GM19452 (cell line): Measurements from ENCODE around the gene ACSS1.

Experiments
- ATAC-seq: cut with Tn5 transposase; IDR thresholded peaks from one replicate; pipeline ENCODE4 v1.9.1; 2021; ENCODE audit not compliant: unreplicated experiment

ACSS1 gene

GRCh38 chr20:24979036-24979960 lies 78.6 kb downstream of the ACSS1 start:
- no peak for ATAC-seq

- no peak for ATAC-seq
These were observed 79.4 kb downstream of the ACSS1 start for GRCh38 chr20:24978513-24978912.

DNA sequence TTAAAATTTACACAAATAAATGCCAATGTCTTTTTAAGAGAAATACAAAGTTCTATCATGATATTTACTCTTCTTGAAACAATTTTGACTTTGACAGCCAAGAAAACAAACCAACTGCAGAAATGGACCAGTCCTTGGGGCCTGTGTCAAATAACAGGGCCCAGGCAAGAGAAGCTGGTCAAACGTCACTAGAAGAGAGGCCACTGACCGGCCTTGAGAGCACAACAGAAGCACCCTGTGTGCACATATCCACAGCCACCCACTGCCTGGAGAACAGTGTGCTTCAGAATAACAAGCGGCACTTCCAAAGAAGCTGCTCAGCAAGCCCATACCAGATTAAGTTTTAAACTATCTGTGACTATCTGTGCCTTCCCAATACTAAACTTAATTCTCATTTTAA lies 80.1 kb downstream of the ACSS1 start:
- ATAC-seq, result no peak

DNA sequence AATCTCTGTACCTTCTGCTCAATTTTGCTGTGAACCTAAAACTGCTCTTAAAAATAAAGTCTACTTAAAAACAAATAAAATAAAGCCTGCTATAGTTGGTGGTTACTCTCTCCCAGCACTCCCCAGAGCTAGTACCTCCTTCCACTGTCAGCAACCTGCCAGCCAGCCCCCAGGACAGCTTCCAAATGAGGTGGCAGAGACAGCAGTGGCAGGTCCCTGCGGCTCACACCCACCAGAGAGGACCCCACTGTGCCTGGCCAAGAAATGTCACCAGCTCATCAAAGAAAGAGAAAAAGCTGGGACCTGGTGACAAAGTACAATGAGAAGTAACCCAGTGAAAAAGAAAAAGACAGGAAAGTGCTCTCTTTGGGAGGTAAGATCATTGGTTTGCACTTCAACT lies 80.6 kb downstream of the ACSS1 start:
- no peak for ATAC-seq

DNA sequence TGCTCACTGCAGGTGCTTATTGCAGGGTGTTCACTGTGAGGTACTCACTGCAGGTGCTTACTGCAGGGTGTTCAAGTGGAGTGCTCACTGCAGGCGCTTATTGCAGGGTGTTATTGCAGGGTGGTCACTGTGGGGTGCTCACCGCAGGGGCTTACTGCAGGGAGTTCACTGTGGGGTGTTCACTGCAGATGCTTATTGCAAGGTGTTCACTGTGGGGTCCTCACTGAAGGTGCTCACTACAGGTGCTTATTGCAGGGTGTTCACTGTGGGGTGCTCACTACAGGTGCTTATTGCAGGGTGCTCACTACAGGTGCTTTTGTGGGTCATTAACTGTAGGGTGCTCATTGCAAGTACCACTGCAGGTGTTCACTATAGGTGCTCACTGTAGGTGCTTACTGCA lies 85.6 kb downstream of the ACSS1 start:
- ATAC-seq, result no peak

DNA sequence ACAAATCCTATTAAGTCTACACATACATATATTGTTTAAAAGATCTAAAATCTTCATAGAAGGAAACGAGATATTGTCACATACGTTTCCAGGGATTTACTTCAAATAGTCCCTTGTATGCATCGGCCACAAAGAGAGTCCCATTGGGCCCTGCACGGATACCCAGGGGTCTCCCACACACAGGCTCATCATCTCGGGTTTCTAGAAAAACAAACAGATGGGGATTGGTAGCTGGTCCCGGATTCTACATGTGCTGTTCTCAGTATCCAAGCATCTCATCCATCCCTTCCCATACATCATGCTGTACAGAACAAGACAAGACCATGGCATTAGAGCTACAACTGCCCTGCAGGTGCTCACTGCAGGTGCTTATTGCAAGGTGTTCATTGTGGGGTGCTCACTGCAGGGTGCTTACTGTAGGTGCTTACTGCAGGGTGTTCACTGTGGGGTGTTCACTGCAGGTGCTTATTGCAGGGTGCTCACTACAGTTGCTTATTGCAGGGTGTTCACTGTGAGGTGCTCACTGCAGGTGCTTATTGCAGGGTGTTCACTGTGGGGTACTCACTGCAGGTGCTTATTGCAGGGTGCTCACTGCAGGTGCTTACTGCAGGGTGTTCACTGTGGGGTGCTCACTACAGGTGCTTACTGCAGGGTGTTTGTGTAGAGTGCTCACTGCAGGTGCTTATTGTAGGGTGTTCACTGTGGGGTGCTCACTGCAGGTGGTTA lies 86.4 kb downstream of the ACSS1 start:
- ATAC-seq, result no peak

DNA sequence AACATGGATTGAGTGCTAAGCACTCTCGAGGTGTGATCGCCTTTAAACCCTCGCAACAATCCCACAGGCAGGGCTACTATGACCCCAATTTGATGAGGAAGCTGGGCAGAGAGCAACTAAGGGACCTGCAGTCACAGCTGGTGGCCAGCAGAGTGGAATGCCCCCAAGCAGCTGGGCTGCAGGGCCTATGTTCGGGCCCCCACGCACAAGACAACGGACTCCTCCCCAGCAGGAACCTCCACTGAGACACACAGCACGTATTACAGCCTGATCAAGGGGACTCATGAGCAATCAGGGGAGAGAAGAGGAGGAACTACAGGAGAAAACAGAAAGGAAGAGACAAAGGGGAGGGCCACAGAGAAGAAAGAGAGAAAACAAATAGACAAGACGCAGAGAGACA lies 87.2 kb downstream of the ACSS1 start:
- no peak for ATAC-seq

GRCh38 chr20:24970030-24970553 lies 87.8 kb downstream of the ACSS1 start:
- ATAC-seq, result no peak

- ATAC-seq, result no peak
These were observed 88.5 kb downstream of the ACSS1 start for GRCh38 chr20:24969186-24970029.

GRCh38 chr20:24968278-24968800 lies 89.6 kb downstream of the ACSS1 start:
- no peak for ATAC-seq

DNA sequence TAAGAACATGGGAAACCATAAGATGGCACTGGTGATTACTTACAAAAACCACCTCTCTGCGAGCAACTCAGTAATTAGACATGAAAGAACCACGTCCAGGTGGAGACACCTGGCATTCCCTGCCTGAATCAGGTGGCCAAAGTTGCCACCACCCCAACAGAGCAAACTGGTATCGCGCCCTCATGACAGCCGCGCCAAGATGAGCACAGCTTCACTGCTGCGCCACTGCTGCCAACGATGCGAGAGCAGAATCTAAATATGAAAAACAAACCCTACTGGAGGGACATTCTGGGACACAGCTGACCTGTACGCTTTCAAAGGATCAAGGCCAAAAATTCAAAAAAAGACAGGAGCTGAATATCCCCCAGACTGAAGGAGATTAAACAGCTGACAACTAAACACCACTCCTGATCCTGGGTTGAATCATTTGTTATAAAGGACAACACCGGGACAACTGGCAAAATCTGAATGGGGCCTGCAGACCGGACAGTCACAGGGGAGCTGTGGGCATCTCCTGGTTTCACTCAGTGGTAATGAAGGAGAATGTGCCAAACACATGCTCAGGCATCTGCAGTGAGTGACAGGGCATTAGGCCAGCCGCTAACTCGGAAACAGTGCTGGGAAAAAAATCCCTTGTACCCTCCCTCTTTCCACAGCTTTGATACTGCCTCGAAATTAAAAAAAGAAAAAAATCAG lies 91.5 kb downstream of the ACSS1 start:
- ATAC-seq, result no peak

- ATAC-seq, result no peak
These were observed 92.6 kb downstream of the ACSS1 start for GRCh38 chr20:24965065-24965919.

DNA sequence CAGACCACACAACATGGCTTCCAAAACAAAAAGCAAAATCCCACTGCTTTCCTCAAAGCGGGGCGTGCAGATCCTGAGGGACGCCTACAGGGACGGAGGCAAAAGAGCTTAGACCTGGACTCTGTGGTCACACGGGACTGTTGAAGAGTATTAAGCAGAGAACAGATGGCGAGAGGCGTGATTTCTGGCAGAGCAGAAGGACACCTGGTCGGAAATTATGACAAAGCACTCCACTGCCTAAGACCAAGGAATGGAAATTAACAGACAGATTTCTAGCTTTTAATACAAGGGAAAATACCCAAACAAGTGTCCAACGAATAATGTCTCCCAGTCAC lies 93.5 kb downstream of the ACSS1 start:
- ATAC-seq, result no peak

DNA sequence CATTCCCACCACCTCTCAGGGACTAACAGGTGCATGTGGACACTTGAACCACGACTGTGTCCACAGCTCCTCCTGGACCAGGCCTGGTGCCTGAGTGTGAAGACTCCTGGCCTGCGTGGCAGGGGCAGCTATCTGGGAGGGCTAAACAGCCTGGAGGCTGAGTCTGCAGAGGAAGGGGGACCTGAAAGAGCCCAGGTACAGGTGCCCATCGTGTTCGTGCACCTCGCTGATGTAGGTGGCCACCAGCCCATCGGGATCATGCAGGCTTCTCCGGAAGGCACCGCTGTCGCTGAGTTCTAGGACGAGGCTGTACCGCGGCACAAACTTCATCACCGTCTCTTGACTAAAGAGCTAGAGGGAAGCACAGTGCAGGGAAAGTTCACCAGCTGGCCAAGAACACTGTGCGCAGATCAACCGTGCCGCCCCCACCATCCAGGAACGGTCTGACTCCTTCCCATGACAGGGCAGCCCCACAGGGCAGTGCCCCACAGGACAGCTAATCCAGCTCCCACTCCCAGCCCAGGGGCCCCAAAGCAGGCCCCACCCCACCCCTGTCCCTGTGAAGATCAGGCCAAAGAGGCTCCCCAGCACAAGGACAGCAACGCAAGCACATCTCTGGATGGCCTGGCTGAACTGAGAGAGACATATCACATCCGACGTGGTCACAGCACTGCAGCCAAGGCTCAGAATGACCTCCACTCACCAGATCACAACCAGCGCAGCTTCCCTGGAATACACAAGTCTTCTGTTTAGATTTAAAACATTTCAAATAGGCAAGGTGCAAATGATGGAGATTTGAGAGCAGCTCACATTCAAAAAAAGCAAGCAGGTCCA lies 94.0 kb downstream of the ACSS1 start:
- no peak for ATAC-seq

GRCh38 chr20:24962510-24962909 lies 95.4 kb downstream of the ACSS1 start:
- ATAC-seq, result no peak

DNA sequence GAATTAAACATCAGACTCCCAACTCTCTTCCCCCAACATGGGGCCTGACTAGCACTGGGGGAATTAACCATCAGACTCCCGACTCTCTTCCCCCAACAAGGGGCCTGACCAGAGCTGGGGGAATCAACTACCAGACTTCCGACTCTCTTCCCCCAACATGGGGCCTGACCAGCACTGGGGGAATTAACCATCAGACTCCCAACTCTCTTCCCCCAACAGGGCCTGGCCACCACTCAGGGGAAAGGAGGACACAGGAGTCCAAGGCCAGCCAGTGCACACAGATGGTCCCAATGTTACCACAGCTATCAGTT lies 95.8 kb downstream of the ACSS1 start:
- no peak for ATAC-seq

- no peak for ATAC-seq
These were observed 96.4 kb downstream of the ACSS1 start for GRCh38 chr20:24961384-24962181.

DNA sequence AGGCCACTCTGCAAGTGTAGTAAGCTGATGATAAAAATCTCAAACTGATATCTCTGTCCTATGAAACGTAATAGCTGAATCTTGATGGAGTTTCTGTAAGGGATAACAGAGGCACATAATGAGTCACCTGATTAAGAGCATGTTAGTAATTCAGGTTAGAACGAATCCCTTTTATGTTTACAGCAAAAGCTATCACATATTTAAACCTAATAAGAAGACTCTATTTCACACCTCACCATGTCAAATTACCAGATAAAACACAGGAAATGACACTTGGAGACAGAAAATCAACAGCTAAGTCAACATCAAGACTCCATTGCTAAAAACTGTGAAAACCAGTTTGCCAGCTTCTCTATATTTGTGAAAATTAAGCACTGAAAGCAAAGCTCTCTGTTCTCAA lies 97.1 kb downstream of the ACSS1 start:
- ATAC-seq, result no peak
